Activated CD4-positive, alpha-beta T cell treated with anti-CD3 and anti-CD28 coated beads for 24 hours (primary cell): ENCODE measurements around the gene RGL2.
"Not testable (repeated sequence)": the region's sequence is repeated elsewhere in the genome, so short reads cannot be mapped to it uniquely, and the experiment has no call there.

Experiments
- DNase-seq, 2 donors: peaks; one replicate each; pipeline ENCODE4 v3.0.0-alpha.2; 2020; ENCODE audit warnings: low read depth in 2 of 2

RGL2 gene

GRCh38 chr6:33294086-33294823, 4.5 kb downstream of the RGL2 start:
- no peak for DNase-seq

- no peak for DNase-seq
Measured at GRCh38 chr6:33292996-33293682, 5.6 kb downstream of the RGL2 start.

GRCh38 chr6:33290459-33290858, 8.3 kb downstream of the RGL2 start:
- DNase-seq, result no peak

GRCh38 chr6:33289784-33290315, 8.9 kb downstream of the RGL2 start:
- no peak for DNase-seq

- DNase-seq, result peak; percentile 60 to 70
Measured at GRCh38 chr6:33288921-33289783, 9.6 kb downstream of the RGL2 start, which contains the start of the genes PFDN6 and WDR46. TSS of gene PFDN6 (plus strand) at chr6:33289601. CDS start at chr6:33289857, 256 bp downstream. TSS of gene WDR46 (minus strand) at chr6:33289239. CDS start at chr6:33289170, 69 bp downstream.

- no peak for DNase-seq
Measured at GRCh38 chr6:33288141-33288920, 10.4 kb downstream of the RGL2 start.

- DNase-seq, result no peak
Measured at GRCh38 chr6:33286946-33287914, 11.5 kb downstream of the RGL2 start.

GRCh38 chr6:33285214-33285613, 13.5 kb downstream of the RGL2 start:
- not testable (repeated sequence) for DNase-seq

- DNase-seq, result no peak
Measured at GRCh38 chr6:33280539-33280938, 18.2 kb downstream of the RGL2 start.

- DNase-seq, result no peak
Measured at GRCh38 chr6:33279971-33280511, 18.7 kb downstream of the RGL2 start.

GRCh38 chr6:33279257-33279695, 19.5 kb downstream of the RGL2 start:
- DNase-seq, result no peak

- no peak for DNase-seq
Measured at GRCh38 chr6:33278810-33279209, 19.9 kb downstream of the RGL2 start.

GRCh38 chr6:33278392-33278741, 20.4 kb downstream of the RGL2 start:
- no peak for DNase-seq

GRCh38 chr6:33277663-33278391, 20.9 kb downstream of the RGL2 start:
- DNase-seq, result no peak

GRCh38 chr6:33276864-33277662, 21.7 kb downstream of the RGL2 start, which contains the start of gene B3GALT4:
TSS of gene B3GALT4 (plus strand) at chr6:33277123. CDS start at chr6:33277420, 297 bp downstream.
- DNase-seq, result peak; percentile 61 to 75

GRCh38 chr6:33276581-33276863, 22.2 kb downstream of the RGL2 start:
- no peak for DNase-seq

GRCh38 chr6:33275795-33276580, 22.8 kb downstream of the RGL2 start:
- DNase-seq, result not testable (repeated sequence)
